ENCODE results near the gene TIMP3. TPM values are rescaled to one million over a fixed set of nuclear protein-coding genes. Genes with fewer than 3 reads are reported as not detected.

Gene TIMP3
- total RNA-seq, 4 donors from 2014 or later = 566 to 898 (median 683) TPM

DNA sequence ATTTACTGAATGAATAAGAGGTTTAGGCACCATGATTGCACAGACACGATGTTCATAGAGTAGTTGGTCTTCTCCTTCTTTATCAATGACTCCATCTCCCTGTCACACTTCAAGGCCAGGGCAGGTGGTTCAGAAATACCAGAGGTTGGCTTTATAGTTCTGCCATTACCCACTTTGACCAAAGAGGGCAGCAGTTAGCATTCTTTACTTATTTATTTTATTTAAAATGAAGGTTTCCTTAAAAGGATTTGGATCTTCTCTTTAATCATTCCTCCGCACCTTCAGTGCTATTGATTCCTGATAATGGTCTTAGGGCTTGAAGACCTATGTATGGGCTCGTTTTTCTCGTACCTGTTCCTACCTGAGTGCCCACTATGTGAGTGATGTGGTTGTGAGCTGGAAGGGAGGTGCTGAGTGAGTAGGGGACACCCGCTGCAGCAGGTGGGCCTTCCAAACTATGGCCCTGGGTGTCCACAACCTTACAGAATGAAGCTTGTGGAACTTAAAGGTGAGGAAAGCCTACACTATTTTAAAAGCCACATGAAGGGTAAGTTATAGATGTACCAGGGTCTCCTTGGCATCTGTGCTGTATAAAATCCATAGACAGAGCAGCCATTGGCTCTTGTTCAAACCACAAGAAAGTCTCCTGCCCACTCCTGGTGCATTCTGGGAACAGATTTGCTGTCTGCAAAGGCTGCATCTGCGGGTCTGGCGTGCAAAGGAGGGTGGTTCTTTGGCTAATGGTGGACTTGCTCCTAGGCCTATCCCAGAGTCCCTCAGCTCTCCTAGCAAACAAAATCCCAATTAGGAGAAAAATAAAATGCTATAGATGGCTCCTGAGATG lies 35.0 kb downstream of the TIMP3 start:
- Histone ChIP-seq H3K27me3 (no peaks in the 10 kb centered on the region), H3K27ac (replicated peaks in 1 of 4) (peak overlapping the region; percentile 49 to 83 (median 72)), H3K36me3 (peaks cover 8 to 91% (median 36%) of the 10 kb centered on the region in 4 donors), H3K4me3 (no peak overlapping the region), H3K4me1 (peaks cover 100% of the 10 kb centered on the region in 4 donors), H3K9me3 (no peaks in the 10 kb centered on the region)
- WGBS = 75% methylated on average over 7 of the region's 7 CpGs
- DNase-seq (ENCODE audit: extremely low spot score) = no peak
- TF ChIP-seq POLR2A (IDR thresholded peaks at IDR 0.05; ENCODE audit: low read depth) (no peak), POLR2AphosphoS5 (IDR thresholded peaks at IDR 0.05) (peak in 1 of 2 donors; percentile 11)
- TF ChIP-seq, protein P1, sequence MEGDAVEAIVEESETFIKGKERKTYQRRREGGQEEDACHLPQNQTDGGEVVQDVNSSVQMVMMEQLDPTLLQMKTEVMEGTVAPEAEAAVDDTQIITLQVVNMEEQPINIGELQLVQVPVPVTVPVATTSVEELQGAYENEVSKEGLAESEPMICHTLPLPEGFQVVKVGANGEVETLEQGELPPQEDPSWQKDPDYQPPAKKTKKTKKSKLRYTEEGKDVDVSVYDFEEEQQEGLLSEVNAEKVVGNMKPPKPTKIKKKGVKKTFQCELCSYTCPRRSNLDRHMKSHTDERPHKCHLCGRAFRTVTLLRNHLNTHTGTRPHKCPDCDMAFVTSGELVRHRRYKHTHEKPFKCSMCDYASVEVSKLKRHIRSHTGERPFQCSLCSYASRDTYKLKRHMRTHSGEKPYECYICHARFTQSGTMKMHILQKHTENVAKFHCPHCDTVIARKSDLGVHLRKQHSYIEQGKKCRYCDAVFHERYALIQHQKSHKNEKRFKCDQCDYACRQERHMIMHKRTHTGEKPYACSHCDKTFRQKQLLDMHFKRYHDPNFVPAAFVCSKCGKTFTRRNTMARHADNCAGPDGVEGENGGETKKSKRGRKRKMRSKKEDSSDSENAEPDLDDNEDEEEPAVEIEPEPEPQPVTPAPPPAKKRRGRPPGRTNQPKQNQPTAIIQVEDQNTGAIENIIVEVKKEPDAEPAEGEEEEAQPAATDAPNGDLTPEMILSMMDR (IDR thresholded peaks at IDR 0.05) = peak; percentile 34 to 54 (median 37)
- intact Hi-C loops (cut with DNase I) = no loop called here

DNA sequence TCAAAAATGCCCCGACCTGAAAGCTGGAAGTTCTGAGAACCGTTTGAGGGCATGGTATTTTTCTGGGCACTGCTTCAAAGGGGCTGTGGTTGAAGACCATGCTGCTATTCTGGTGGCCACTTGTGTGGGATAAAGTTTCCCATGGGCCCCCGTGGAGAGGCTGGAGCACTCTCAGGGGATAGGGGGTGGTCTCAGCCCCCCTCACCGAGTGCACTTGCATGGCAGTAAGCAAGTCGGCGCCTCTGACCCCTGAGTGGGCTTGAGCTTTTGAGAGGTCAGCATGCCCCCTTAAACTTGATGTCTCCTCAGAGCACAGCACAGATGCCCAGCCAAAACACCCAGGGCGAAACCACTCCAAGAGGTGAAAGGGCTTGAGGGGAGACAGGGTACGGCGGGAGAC lies 35.6 kb downstream of the TIMP3 start:
- no peak for DNase-seq (ENCODE audit: extremely low spot score)
- intact Hi-C loops (cut with DNase I) = no loop called here
- H3K9me3 ChIP-seq = no peaks in the 10 kb centered on the region
- WGBS = 75% methylated on average over 9 of the region's 9 CpGs
- peaks cover 100% of the 10 kb centered on the region in 4 donors for H3K4me1 ChIP-seq
- H3K27ac ChIP-seq (replicated peaks in 1 of 4) = peak overlapping the region; percentile 49 to 83 (median 72)
- H3K36me3 ChIP-seq = peaks cover 8 to 94% (median 38%) of the 10 kb centered on the region in 4 donors
- no peak overlapping the region for H3K4me3 ChIP-seq
- TF ChIP-seq EP300 (IDR thresholded peaks at IDR 0.05) (no peak), POLR2AphosphoS5 (IDR thresholded peaks at IDR 0.05) (no peak), POLR2A (IDR thresholded peaks at IDR 0.05; ENCODE audit: low read depth) (no peak)
- TF ChIP-seq, protein P1 (IDR thresholded peaks at IDR 0.05) = no peak
- H3K27me3 ChIP-seq = no peaks in the 10 kb centered on the region

GRCh38 chr22:32837803-32838202 lies 36.3 kb downstream of the TIMP3 start:
- no peak for TF ChIP-seq EP300 (IDR thresholded peaks at IDR 0.05)
- Histone ChIP-seq H3K4me1 (peaks cover 97 to 100% (median 99%) of the 10 kb centered on the region in 4 donors), H3K9me3 (no peaks in the 10 kb centered on the region), H3K27ac (replicated peaks in 1 of 4) (peak overlapping the region; percentile 49 to 83 (median 72)), H3K4me3 (no peak overlapping the region), H3K36me3 (peaks cover 8 to 92% (median 36%) of the 10 kb centered on the region in 4 donors), H3K27me3 (no peaks in the 10 kb centered on the region)
- WGBS = 77% methylated on average over 4 of the region's 4 CpGs
- intact Hi-C loops (cut with DNase I) = no loop called here
- no peak for DNase-seq (ENCODE audit: extremely low spot score)

DNA sequence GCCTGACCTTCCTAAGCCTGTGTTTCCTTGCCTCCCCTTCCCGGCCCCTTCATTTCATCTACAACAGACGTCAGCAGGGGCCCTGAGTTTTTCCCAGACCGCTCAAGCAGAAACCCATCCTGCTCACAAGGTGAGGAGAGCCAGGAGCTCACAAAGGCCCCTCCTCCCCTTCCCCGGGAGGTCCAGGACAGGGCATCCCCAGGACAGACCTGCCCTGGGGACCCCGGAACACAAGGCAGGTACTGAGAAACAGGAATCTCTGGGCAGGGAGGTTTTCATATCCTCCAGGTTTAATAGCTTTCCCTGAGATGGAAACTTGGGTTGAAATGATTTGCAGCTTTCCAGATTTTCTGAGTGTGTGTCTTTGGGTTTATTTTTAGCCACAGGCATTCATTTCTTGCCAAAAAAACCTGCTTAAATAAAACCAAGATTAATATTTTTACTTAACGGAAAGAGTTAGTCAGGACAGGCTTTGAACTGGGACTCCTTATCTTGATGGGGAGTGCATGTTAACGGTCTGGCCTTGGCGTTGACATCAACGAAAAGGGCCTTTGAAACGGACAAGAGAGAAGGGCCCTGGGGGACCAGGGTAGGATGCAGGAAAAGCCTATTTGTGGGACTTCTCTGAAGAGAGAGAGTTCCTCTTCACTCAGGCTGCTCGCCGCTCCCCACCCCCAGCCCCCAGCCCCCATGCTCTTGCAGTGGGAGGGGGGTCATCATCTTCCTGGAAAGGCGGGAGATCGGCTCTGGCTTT lies 38.5 kb downstream of the TIMP3 start:
- peaks cover 0 to 81% (median 24%) of the 10 kb centered on the region in 4 donors for H3K36me3 ChIP-seq
- no peaks in the 10 kb centered on the region for H3K9me3 ChIP-seq
- DNase-seq (ENCODE audit: extremely low spot score) = no peak
- 14% methylated on average over 12 of the region's 14 CpGs for WGBS
- H3K4me3 ChIP-seq = peak overlapping the region in 2 of 4 donors; percentile 3 to 13
- H3K27ac ChIP-seq (replicated peaks in 1 of 4) = peak overlapping the region; percentile 49 to 83 (median 72)
- no peaks in the 10 kb centered on the region for H3K27me3 ChIP-seq
- intact Hi-C loops (cut with DNase I) = no loop called here
- peak in 1 of 2 donors; percentile 31 for TF ChIP-seq POLR2AphosphoS5 (IDR thresholded peaks at IDR 0.05)
- no peak for TF ChIP-seq POLR2A (IDR thresholded peaks at IDR 0.05; ENCODE audit: low read depth)
- H3K4me1 ChIP-seq = peaks cover 94 to 100% (median 98%) of the 10 kb centered on the region in 4 donors

GRCh38 chr22:32841175-32841574 lies 39.7 kb downstream of the TIMP3 start:
- Histone ChIP-seq H3K4me1 (peaks cover 94 to 100% (median 98%) of the 10 kb centered on the region in 4 donors), H3K27ac (replicated peaks in 1 of 4) (peak overlapping the region; percentile 49 to 83 (median 72))

More at GRCh38 chr22:32841175-32841574, 39.7 kb downstream of the TIMP3 start:
- intact Hi-C loops (cut with DNase I) = no loop called here
- Histone ChIP-seq H3K36me3 (peaks cover 0 to 72% (median 20%) of the 10 kb centered on the region in 4 donors), H3K9me3 (no peaks in the 10 kb centered on the region), H3K27me3 (no peaks in the 10 kb centered on the region), H3K4me3 (no peak overlapping the region)
- WGBS = 65% methylated on average over 6 of the region's 6 CpGs
- no peak for DNase-seq (ENCODE audit: extremely low spot score)
- TF ChIP-seq, protein P1 (IDR thresholded peaks at IDR 0.05) = no peak
- TF ChIP-seq POLR2AphosphoS5 (IDR thresholded peaks at IDR 0.05) (no peak), POLR2A (IDR thresholded peaks at IDR 0.05; ENCODE audit: low read depth) (no peak), EP300 (IDR thresholded peaks at IDR 0.05) (no peak)

All from esophagus muscularis mucosa (tissue), 4 donors.